GM19455 (cell line): ENCODE results near the gene C16orf82.

Experiments used
- ATAC-seq: cut with Tn5 transposase; IDR thresholded peaks from one replicate; pipeline ENCODE4 v1.9.1; 2021; ENCODE audit not compliant: unreplicated experiment

Gene C16orf82

DNA sequence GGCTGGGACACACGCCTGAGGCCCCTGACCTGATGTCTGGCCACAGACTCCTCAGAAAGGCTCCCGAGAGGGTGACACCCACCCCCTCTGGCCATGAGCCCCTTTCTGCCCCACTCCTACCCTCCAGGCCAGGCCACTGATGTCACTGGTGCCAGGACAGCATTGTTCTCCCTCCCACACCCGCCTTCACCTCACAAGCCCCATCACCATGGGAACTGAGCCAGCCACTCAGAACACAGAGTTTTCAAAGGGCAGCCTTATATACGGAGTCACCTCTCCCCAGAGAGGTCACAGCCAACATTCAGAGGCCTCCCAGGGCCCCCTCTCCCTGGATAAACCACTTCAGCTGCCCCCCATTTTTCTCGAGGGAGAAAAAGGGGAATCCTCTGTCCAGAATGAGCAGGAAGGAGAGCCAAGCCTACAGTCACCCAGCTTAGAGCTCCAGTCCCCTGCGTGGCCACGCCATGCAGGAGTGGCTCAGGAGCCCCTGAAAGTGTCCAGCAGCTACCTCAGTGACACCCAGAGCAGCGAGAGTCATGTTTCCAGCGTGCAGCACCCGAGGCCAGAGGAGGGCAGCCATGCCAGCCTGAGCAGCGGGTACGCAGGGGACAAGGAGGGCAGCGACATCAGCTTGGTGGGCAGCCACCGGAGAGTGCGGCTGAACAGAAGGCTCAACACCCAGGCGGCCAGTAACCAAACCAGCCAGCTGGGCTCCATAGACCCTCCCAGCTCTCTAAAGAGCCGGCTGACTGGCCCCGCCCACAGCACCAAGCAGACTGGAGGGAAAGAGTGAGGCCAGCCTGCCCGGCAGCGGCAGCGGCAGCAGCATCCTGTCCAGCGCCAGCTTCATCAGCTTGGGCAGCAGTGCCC lies at the start of gene C16orf82:
Gene C16orf82 (plus strand): TSS at position 260 of the 870 bp plus-strand sequence.
- no peak for ATAC-seq

- ATAC-seq = no peak
Measured at GRCh38 chr16:27020031-27020430, 46.7 kb upstream of the C16orf82 start.

GRCh38 chr16:27024010-27024409 lies 42.7 kb upstream of the C16orf82 start:
- ATAC-seq = no peak

DNA sequence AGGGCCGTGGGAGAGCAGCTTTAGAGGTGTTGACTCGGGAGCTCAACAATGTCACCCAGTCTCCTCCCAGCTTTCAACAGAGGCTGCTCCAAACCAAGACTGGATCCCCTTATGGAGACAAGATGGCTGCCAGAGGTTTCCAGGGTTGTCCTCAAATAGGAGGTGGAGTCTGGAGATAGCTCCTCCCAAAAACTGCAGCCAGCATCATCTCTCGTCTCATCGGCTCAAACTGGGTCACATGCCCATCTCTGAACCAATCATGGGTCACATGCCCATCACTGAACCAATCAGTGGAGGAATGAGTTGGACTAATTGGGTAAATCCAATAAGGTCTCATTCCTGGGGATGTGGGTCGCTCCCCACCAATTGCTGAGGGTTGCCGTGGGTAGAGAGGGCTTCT lies 41.1 kb upstream of the C16orf82 start:
- no peak for ATAC-seq

- no peak for ATAC-seq
Measured at GRCh38 chr16:27027971-27028370, 38.8 kb upstream of the C16orf82 start.

- ATAC-seq = no peak
Measured at GRCh38 chr16:27028591-27029110, 38.1 kb upstream of the C16orf82 start.

GRCh38 chr16:27029525-27029924 lies 37.2 kb upstream of the C16orf82 start:
- ATAC-seq = no peak

GRCh38 chr16:27033281-27033979 lies 33.3 kb upstream of the C16orf82 start:
- ATAC-seq = no peak

DNA sequence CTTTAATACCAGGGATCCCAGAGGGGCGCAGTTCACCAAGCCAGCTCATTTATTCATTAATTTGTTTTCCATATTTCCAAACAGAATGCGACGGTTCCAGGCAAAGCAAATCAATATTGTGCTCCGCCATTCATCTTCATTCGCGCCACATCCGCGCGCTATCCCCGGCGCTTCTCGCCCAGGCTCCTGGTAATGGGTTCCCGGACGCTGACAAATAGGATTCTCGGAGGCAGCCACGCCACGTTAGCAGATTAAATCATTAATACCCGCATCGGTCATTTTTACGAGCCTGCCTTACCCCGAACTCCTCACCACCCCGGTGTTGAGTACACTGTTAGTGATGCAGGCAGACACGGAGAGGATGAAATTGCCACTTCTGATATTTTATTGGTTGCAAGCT lies 26.0 kb upstream of the C16orf82 start:
- no peak for ATAC-seq

DNA sequence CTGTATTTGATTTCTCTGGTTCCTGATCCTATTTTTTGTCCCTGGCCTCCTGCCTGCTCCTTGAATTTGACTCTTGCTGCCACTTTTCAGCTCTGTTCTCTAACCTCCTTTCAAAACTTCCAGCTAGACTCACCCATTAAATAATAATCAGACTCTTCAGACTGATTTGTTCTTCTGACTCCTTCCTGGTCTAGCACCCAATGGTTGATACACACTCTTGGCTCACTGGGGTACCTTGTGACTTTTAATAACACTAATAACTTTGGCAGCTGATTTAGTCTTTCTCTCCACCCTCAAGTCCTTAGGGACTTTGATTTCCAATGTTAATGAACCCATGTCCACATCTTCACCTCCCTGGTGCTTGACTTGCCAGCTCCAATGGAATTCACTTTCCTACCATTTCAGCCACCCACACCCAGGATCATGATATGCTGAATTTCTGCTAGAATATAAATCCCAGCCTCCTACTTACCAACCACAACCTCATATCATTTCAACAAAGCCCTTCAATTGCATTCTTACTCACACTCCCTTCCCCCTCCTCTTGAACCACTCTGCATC lies 19.7 kb upstream of the C16orf82 start:
- no peak for ATAC-seq

DNA sequence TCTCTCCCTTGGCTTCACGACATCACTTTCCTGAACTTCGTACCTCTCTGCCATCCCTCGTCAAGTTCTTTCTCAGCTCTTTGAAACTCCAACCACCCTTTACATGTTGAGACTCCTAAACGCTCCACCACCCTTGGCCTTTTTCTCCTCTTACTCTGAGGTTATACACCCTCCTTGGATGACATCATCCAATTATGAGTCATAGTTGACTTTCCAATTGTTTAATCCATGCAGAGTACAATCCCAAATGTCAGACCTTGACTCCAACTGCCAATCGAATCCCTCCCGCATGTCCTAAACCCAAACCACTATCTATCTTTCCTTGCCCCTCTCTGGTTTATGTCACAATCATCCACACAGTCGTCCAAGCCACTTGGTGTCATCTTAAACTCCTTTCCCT lies 18.4 kb upstream of the C16orf82 start:
- ATAC-seq = no peak

DNA sequence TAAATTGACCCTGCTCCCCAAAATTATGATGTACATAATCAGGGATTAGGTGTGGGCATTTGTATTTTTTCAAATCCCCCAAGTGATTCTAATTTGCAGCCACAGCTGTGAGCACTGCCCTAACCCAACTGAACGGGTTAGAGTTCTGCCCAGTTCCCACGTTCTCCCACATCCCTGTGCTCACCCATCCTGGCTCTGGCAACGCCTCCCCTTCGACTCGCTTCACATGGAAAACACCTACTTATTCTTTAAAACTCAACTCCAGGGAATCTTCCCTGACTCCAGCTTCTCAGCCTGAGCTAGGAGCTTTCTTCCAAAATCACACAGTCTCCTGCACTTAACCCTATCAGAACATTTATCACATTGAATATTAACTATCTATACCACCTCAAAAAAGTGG lies 17.6 kb upstream of the C16orf82 start:
- no peak for ATAC-seq

GRCh38 chr16:27052007-27052406 lies 14.7 kb upstream of the C16orf82 start:
- ATAC-seq = no peak

GRCh38 chr16:27053996-27054395 lies 12.7 kb upstream of the C16orf82 start:
- no peak for ATAC-seq

GRCh38 chr16:27058299-27058698 lies 8.4 kb upstream of the C16orf82 start:
- ATAC-seq = no peak

DNA sequence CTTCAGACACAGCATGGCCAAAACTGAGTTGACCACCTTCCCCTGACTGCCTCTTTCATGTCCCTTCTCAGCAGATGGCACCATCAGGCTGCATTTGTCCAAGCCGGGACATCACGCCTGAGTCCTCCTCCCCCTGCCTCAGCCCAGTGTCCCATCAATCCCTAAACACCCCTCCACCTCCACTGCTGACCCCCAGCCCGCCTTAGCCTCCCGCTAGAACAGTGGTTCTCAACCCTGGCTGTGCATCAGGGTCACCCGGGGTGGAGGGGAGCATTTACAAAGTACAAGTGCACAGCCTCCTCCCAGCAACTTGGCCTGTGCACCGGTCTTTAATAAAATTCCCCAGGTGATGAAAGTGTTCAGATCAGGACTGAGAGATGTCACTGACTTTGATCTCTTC lies 4.0 kb downstream of the C16orf82 start:
- ATAC-seq = no peak

DNA sequence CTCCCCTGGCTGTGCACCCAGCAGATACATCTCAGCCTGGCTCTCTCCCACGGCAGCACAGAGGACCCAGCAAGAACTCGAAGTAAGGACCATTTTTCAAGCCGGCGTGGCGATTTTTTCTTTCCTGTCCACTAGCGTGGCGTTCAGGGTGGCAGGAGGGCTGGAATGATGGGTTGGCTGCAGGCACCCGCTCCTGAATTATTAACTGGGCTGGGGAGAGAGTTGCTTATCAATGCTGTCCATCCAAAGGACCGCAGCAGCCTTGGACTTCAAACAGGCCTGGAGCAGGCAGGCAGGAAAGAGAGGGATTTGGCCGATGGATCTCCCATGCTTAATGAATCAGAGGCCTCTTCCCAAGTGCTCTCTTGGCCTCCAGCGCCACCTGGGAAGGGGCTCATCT lies 7.0 kb downstream of the C16orf82 start:
- no peak for ATAC-seq

- no peak for ATAC-seq
Measured at GRCh38 chr16:27080895-27081294, 14.2 kb downstream of the C16orf82 start.

GRCh38 chr16:27083861-27084261 lies 17.1 kb downstream of the C16orf82 start:
- ATAC-seq = no peak

- no peak for ATAC-seq
Measured at GRCh38 chr16:27084307-27085028, 17.7 kb downstream of the C16orf82 start.

DNA sequence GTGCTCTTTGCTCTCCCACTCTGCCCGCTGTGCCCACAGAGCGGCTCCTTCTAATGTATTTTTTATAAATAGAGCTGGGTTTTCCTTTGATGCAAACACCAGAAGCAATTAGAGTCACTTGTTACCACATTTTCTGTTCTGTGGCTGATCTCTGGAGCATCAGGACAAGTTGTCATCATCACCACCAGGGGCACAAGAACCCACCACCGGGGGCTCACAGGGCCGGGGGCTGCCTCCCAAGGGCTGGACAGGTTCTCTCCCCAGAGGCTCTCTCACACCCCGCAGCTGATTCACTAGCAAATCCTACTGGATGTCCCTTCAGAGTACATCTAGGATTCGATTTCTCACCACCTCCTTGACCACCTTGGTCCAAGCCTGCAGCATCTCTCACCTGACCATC lies 18.5 kb downstream of the C16orf82 start:
- ATAC-seq = no peak
